Brain microvascular endothelial cell (primary cell): ENCODE results near the gene VPS13D.

Experiments
- DNase-seq: peaks from one replicate; pipeline ENCODE4 v3.0.0-alpha.2; 2020
- H3K27ac ChIP-seq: fragments of 250-450 bp; sonication (Bioruptor Pico); 2 replicates; pipeline ENCODE4 v1.5.1; 2020; ENCODE audit warnings: mild to moderate bottlenecking, moderate library complexity
- H3K27me3 ChIP-seq: fragments of 250-450 bp; sonication (Bioruptor Pico); replicated peaks from 2 replicates; pipeline ENCODE4 v1.5.1; 2020; ENCODE audit warnings: mild to moderate bottlenecking
- H3K36me3 ChIP-seq: fragments of 250-450 bp; sonication (Bioruptor Pico); replicated peaks from 2 replicates; pipeline ENCODE4 v1.5.1; 2020; ENCODE audit warnings: mild to moderate bottlenecking
- H3K4me3 ChIP-seq: 2 replicates; pipeline ENCODE4 v1.5.1; 2011; ENCODE audit warnings: low read depth, mild to moderate bottlenecking, control low read depth, low read length, moderate library complexity
- CTCF ChIP-seq: IDR thresholded peaks from 2 replicates; pipeline ENCODE4 v1.5.1; 2011; ENCODE audit warnings: low read depth, mild to moderate bottlenecking, moderate library complexity, low read length, control low read depth, inconsistent platforms; ENCODE audit errors: missing control alignments
- in situ Hi-C: cut with HindIII; loops from 2 replicates; pipeline ENCODE4 v1.10.0; 2017; ENCODE audit warnings: low sequenced_read_pairs, low pct_ligation_motif_present

Gene VPS13D

GRCh38 chr1:12279003-12279402 is 49.2 kb downstream of the VPS13D start:
- no peak overlapping the region for H3K27ac ChIP-seq
- in situ Hi-C loops, result loop anchor here (25.0 kb wide), 1 partner anchor 358 kb away; the partner anchor contains the start of gene AADACL4
- no peak overlapping the region for H3K4me3 ChIP-seq
- DNase-seq, result no peak
- no peaks in the 10 kb centered on the region for H3K27me3 ChIP-seq
- H3K36me3 ChIP-seq, result peaks cover 53% of the 10 kb centered on the region
- no peak for TF ChIP-seq CTCF

- TF ChIP-seq CTCF, result no peak
- in situ Hi-C loops, result loop anchor here (25.0 kb wide), 1 partner anchor 357 kb away; the partner anchor contains the start of gene AADACL4
- peaks cover 54% of the 10 kb centered on the region for H3K36me3 ChIP-seq
These were observed 50.1 kb downstream of the VPS13D start for GRCh38 chr1:12279728-12280464.

GRCh38 chr1:12282142-12282541 is 52.3 kb downstream of the VPS13D start:
- TF ChIP-seq CTCF, result no peak
- H3K4me3 ChIP-seq, result no peak overlapping the region
- in situ Hi-C loops, result loop anchor here (25.0 kb wide), 1 partner anchor 355 kb away; the partner anchor contains the start of gene AADACL4
- no peak overlapping the region for H3K27ac ChIP-seq
- H3K27me3 ChIP-seq, result no peaks in the 10 kb centered on the region
- no peak for DNase-seq
- peaks cover 38% of the 10 kb centered on the region for H3K36me3 ChIP-seq

More at GRCh38 chr1:12279728-12280464, 50.1 kb downstream of the VPS13D start:
- H3K27ac ChIP-seq, result no peak overlapping the region
- H3K4me3 ChIP-seq, result no peak overlapping the region
- H3K27me3 ChIP-seq, result no peaks in the 10 kb centered on the region
- DNase-seq, result peak; percentile 1

GRCh38 chr1:12284486-12284885 is 54.7 kb downstream of the VPS13D start:
- DNase-seq, result no peak
- no peak overlapping the region for H3K27ac ChIP-seq
- H3K36me3 ChIP-seq, result peaks cover 17% of the 10 kb centered on the region
- no peaks in the 10 kb centered on the region for H3K27me3 ChIP-seq
- TF ChIP-seq CTCF, result no peak
- in situ Hi-C loops, result loop anchor here (25.0 kb wide), 1 partner anchor 353 kb away; the partner anchor contains the start of gene AADACL4
- H3K4me3 ChIP-seq, result no peak overlapping the region

- H3K27ac ChIP-seq, result peak overlapping the region; percentile 53
- in situ Hi-C loops, result loop anchor here (25.0 kb wide), 1 partner anchor 352 kb away; the partner anchor contains the start of gene AADACL4
- no peak overlapping the region for H3K4me3 ChIP-seq
- peak; percentile 48 for DNase-seq
- H3K27me3 ChIP-seq, result no peaks in the 10 kb centered on the region
- TF ChIP-seq CTCF, result no peak
- H3K36me3 ChIP-seq, result peaks cover 16% of the 10 kb centered on the region
These were observed 55.8 kb downstream of the VPS13D start for GRCh38 chr1:12285496-12286143.
